ENCODE measurements around the gene C5orf47. TPM values are rescaled to one million over a fixed set of nuclear protein-coding genes. Genes with fewer than 3 reads are reported as not detected.

The C5orf47 gene
- polyA plus RNA-seq, 1 donor (not counting 4 experiments of a cell fraction or from before 2014, with no cell fraction given), result 0.03 TPM

- no peaks in the 10 kb centered on the region for H3K27me3 ChIP-seq (ENCODE audit: control insufficient read depth, extremely low read depth, insufficient read depth, low read length)
- H3K4me3 ChIP-seq (ENCODE audit: control insufficient read depth in 2 of 3, extremely low read depth in 1 of 3, insufficient read depth in 2 of 3, low read depth in 1 of 3, low read length in 3 of 3), result no peak overlapping the region
- no peaks in the 10 kb centered on the region for H3K9me1 ChIP-seq (ENCODE audit: control insufficient read depth, extremely low read depth, insufficient read depth, low read length)
- DNase-seq (ENCODE audit: low read depth, low spot score) (no peak), FAIRE-seq (no peak)
- no peak overlapping the region for H3K4me2 ChIP-seq (ENCODE audit: control insufficient read depth, extremely low read depth, insufficient read depth, low read depth, low read length)
- TF ChIP-seq CTCF (optimal IDR thresholded peaks at IDR 0.05 in 1 of 3, IDR thresholded peaks at IDR 0.05 in 1 of 3, conservative IDR thresholded peaks at IDR 0.05 in 1 of 3; ENCODE audit: extremely low read depth in 1 of 3, insufficient read depth in 2 of 3, low read length in 3 of 3), result no peak
- TF ChIP-seq EZH2 (IDR thresholded peaks at IDR 0.05; ENCODE audit: low read length), result no peak
- H3K9me3 ChIP-seq (ENCODE audit: control insufficient read depth, low read depth, low read length), result no peaks in the 10 kb centered on the region
- H2AFZ ChIP-seq (ENCODE audit: control insufficient read depth, low read length), result no peak overlapping the region
- dilution Hi-C loops (cut with MboI; ENCODE audit: extremely low pct_ligation_motif_present, low sequenced_read_pairs), result no loop called here
- H3K27ac ChIP-seq (ENCODE audit: control insufficient read depth, insufficient read depth, low read length), result no peak overlapping the region
- no peaks in the 10 kb centered on the region for H3K36me3 ChIP-seq (ENCODE audit: control insufficient read depth in 2 of 2, extremely low read depth in 1 of 2, insufficient read depth in 2 of 2, low read length in 2 of 2)
- no peak overlapping the region for H3K9ac ChIP-seq (ENCODE audit: control insufficient read depth, extremely low read depth, insufficient read depth, low read length)
- H3K4me1 ChIP-seq (ENCODE audit: control insufficient read depth, extremely low read depth, insufficient read depth, low read length), result no peaks in the 10 kb centered on the region
- no peaks in the 10 kb centered on the region for H3K79me2 ChIP-seq (ENCODE audit: control insufficient read depth, insufficient read depth, low read length)
- H4K20me1 ChIP-seq (ENCODE audit: control insufficient read depth, extremely low read depth, insufficient read depth, low read length), result no peaks in the 10 kb centered on the region
These were observed 58.6 kb downstream of the C5orf47 start for GRCh38 chr5:174047472-174048099.

GRCh38 chr5:174052636-174053035 is 63.7 kb downstream of the C5orf47 start:
- no peaks in the 10 kb centered on the region for H3K36me3 ChIP-seq (ENCODE audit: control insufficient read depth in 2 of 2, extremely low read depth in 1 of 2, insufficient read depth in 2 of 2, low read length in 2 of 2)
- H2AFZ ChIP-seq (ENCODE audit: control insufficient read depth, low read length), result no peak overlapping the region
- no peak overlapping the region for H3K4me3 ChIP-seq (ENCODE audit: control insufficient read depth in 2 of 3, extremely low read depth in 1 of 3, insufficient read depth in 2 of 3, low read depth in 1 of 3, low read length in 3 of 3)
- no peaks in the 10 kb centered on the region for H3K79me2 ChIP-seq (ENCODE audit: control insufficient read depth, insufficient read depth, low read length)
- H3K9me1 ChIP-seq (ENCODE audit: control insufficient read depth, extremely low read depth, insufficient read depth, low read length), result no peaks in the 10 kb centered on the region
- H3K27me3 ChIP-seq (ENCODE audit: control insufficient read depth, extremely low read depth, insufficient read depth, low read length), result no peaks in the 10 kb centered on the region
- no peak for TF ChIP-seq EZH2 (IDR thresholded peaks at IDR 0.05; ENCODE audit: low read length)
- no peak for DNase-seq (ENCODE audit: low read depth, low spot score)
- no peak overlapping the region for H3K27ac ChIP-seq (ENCODE audit: control insufficient read depth, insufficient read depth, low read length)
- dilution Hi-C loops (cut with MboI; ENCODE audit: extremely low pct_ligation_motif_present, low sequenced_read_pairs), result no loop called here
- H3K9me3 ChIP-seq (ENCODE audit: control insufficient read depth, low read depth, low read length), result no peaks in the 10 kb centered on the region
- H3K4me1 ChIP-seq (ENCODE audit: control insufficient read depth, extremely low read depth, insufficient read depth, low read length), result no peaks in the 10 kb centered on the region
- H3K4me2 ChIP-seq (ENCODE audit: control insufficient read depth, extremely low read depth, insufficient read depth, low read depth, low read length), result no peak overlapping the region
- no peaks in the 10 kb centered on the region for H4K20me1 ChIP-seq (ENCODE audit: control insufficient read depth, extremely low read depth, insufficient read depth, low read length)
- H3K9ac ChIP-seq (ENCODE audit: control insufficient read depth, extremely low read depth, insufficient read depth, low read length), result no peak overlapping the region
- FAIRE-seq, result no peak

- dilution Hi-C loops (cut with MboI; ENCODE audit: extremely low pct_ligation_motif_present, low sequenced_read_pairs), result no loop called here
- Histone ChIP-seq H3K36me3 (ENCODE audit: control insufficient read depth in 2 of 2, extremely low read depth in 1 of 2, insufficient read depth in 2 of 2, low read length in 2 of 2) (no peaks in the 10 kb centered on the region), H3K4me3 (ENCODE audit: control insufficient read depth in 2 of 3, extremely low read depth in 1 of 3, insufficient read depth in 2 of 3, low read depth in 1 of 3, low read length in 3 of 3) (no peak overlapping the region), H3K9me1 (ENCODE audit: control insufficient read depth, extremely low read depth, insufficient read depth, low read length) (no peaks in the 10 kb centered on the region), H3K4me1 (ENCODE audit: control insufficient read depth, extremely low read depth, insufficient read depth, low read length) (no peaks in the 10 kb centered on the region), H4K20me1 (ENCODE audit: control insufficient read depth, extremely low read depth, insufficient read depth, low read length) (no peaks in the 10 kb centered on the region), H2AFZ (ENCODE audit: control insufficient read depth, low read length) (no peak overlapping the region), H3K9ac (ENCODE audit: control insufficient read depth, extremely low read depth, insufficient read depth, low read length) (no peak overlapping the region), H3K79me2 (ENCODE audit: control insufficient read depth, insufficient read depth, low read length) (no peaks in the 10 kb centered on the region), H3K27ac (ENCODE audit: control insufficient read depth, insufficient read depth, low read length) (no peak overlapping the region), H3K9me3 (ENCODE audit: control insufficient read depth, low read depth, low read length) (no peaks in the 10 kb centered on the region), H3K27me3 (ENCODE audit: control insufficient read depth, extremely low read depth, insufficient read depth, low read length) (no peaks in the 10 kb centered on the region), H3K4me2 (ENCODE audit: control insufficient read depth, extremely low read depth, insufficient read depth, low read depth, low read length) (no peak overlapping the region)
- no peak for DNase-seq (ENCODE audit: low read depth, low spot score)
- no peak for TF ChIP-seq CTCF (optimal IDR thresholded peaks at IDR 0.05 in 1 of 3, IDR thresholded peaks at IDR 0.05 in 1 of 3, conservative IDR thresholded peaks at IDR 0.05 in 1 of 3; ENCODE audit: extremely low read depth in 1 of 3, insufficient read depth in 2 of 3, low read length in 3 of 3)
- no peak for TF ChIP-seq EZH2 (IDR thresholded peaks at IDR 0.05; ENCODE audit: low read length)
- FAIRE-seq, result no peak
These were observed 64.9 kb downstream of the C5orf47 start for GRCh38 chr5:174053905-174054304.

Data from keratinocyte (primary cell).